ENCODE data around the gene NUDT22. TPM values are rescaled to one million over a fixed set of nuclear protein-coding genes. Genes with fewer than 3 reads are reported as not detected.
A peak's percentile ranks its signal among the peaks of the same experiment; 100 is the strongest.

Gene NUDT22
- total RNA-seq, 1 donor from 2014 or later = 40.7 TPM

- Histone ChIP-seq H3K4me3 (ENCODE audit: insufficient read depth, low read depth, low read length) (no peak overlapping the region), H2AFZ (ENCODE audit: low read depth, low read length) (no peak overlapping the region), H3K27me3 (ENCODE audit: insufficient read depth, low read length) (no peaks in the 10 kb centered on the region), H3K79me2 (ENCODE audit: insufficient read depth, low read length) (no peaks in the 10 kb centered on the region), H4K20me1 (ENCODE audit: insufficient read depth, low read length) (peaks cover 34% of the 10 kb centered on the region), H3K9ac (ENCODE audit: low read length) (peak overlapping the region; percentile 47), H3K4me2 (ENCODE audit: low read length) (peak overlapping the region; percentile 36), H3K36me3 (ENCODE audit: insufficient read depth, low read length) (peaks cover 20% of the 10 kb centered on the region), H3K9me3 (ENCODE audit: insufficient read depth, low read depth, low read length) (no peaks in the 10 kb centered on the region), H3K27ac (ENCODE audit: low read depth, low read length) (peak overlapping the region; percentile 34), H3K4me1 (ENCODE audit: insufficient read depth, low read length) (peaks cover 21% of the 10 kb centered on the region)
- peaks cover 2% of the 10 kb centered on the region for H3K9me3 Mint-ChIP-seq (ENCODE audit: unreplicated experiment)
- peak overlapping the region; percentile 9 for H3K4me3 Mint-ChIP-seq (ENCODE audit: unreplicated experiment)
- no peaks in the 10 kb centered on the region for H3K27me3 Mint-ChIP-seq (ENCODE audit: low read depth, unreplicated experiment)
- DNase-seq (ENCODE audit: low read depth) (peak; percentile 61), FAIRE-seq (no peak)
- TF ChIP-seq, protein P1, sequence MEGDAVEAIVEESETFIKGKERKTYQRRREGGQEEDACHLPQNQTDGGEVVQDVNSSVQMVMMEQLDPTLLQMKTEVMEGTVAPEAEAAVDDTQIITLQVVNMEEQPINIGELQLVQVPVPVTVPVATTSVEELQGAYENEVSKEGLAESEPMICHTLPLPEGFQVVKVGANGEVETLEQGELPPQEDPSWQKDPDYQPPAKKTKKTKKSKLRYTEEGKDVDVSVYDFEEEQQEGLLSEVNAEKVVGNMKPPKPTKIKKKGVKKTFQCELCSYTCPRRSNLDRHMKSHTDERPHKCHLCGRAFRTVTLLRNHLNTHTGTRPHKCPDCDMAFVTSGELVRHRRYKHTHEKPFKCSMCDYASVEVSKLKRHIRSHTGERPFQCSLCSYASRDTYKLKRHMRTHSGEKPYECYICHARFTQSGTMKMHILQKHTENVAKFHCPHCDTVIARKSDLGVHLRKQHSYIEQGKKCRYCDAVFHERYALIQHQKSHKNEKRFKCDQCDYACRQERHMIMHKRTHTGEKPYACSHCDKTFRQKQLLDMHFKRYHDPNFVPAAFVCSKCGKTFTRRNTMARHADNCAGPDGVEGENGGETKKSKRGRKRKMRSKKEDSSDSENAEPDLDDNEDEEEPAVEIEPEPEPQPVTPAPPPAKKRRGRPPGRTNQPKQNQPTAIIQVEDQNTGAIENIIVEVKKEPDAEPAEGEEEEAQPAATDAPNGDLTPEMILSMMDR (IDR thresholded peaks at IDR 0.05; ENCODE audit: insufficient read depth, low read depth, low read length) = no peak
- TF ChIP-seq EZH2 (IDR thresholded peaks at IDR 0.05; ENCODE audit: insufficient read depth, low read length) = no peak
- H3K27ac Mint-ChIP-seq (ENCODE audit: unreplicated experiment) = peak overlapping the region; percentile 91
- peaks cover 24% of the 10 kb centered on the region for H3K36me3 Mint-ChIP-seq (ENCODE audit: low read depth, unreplicated experiment)
- peaks cover 14% of the 10 kb centered on the region for H3K4me1 Mint-ChIP-seq (ENCODE audit: low read depth, unreplicated experiment)
Observed at GRCh38 chr11:64263021-64263946, 37.2 kb downstream of the NUDT22 start.

DNA sequence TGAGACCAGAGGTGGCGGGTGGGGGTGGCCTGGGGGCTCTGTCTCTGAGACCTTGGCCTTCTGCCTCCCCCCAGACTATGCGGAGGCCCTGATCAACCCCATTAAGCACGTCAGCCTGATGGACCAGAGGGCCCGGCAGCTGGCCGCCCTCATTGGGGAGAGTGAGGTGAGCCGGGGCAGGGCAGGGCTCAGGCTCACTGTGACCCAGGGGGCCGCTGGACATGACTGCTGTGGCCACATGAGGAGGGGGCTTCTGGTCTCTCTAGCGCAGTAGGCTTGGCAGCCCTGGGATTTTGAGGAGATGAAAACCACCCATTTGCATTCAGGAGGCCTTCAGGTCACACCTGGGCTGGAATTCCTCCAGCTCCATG is 37.9 kb downstream of the NUDT22 start:
- FAIRE-seq (no peak), DNase-seq (ENCODE audit: low read depth) (no peak)
- TF ChIP-seq, protein P1 (IDR thresholded peaks at IDR 0.05; ENCODE audit: insufficient read depth, low read depth, low read length) = no peak
- no peak for TF ChIP-seq EZH2 (IDR thresholded peaks at IDR 0.05; ENCODE audit: insufficient read depth, low read length)
- no peak overlapping the region for H3K27ac Mint-ChIP-seq (ENCODE audit: unreplicated experiment)
- H3K4me2 ChIP-seq (ENCODE audit: low read length) = no peak overlapping the region
- no peak overlapping the region for H3K27ac ChIP-seq (ENCODE audit: low read depth, low read length)
- H3K27me3 ChIP-seq (ENCODE audit: insufficient read depth, low read length) = no peaks in the 10 kb centered on the region
- H3K4me1 Mint-ChIP-seq (ENCODE audit: low read depth, unreplicated experiment) = peaks cover 17% of the 10 kb centered on the region
- no peak overlapping the region for H2AFZ ChIP-seq (ENCODE audit: low read depth, low read length)
- H3K36me3 Mint-ChIP-seq (ENCODE audit: low read depth, unreplicated experiment) = peaks cover 24% of the 10 kb centered on the region
- peaks cover 2% of the 10 kb centered on the region for H3K9me3 Mint-ChIP-seq (ENCODE audit: unreplicated experiment)
- H3K4me3 ChIP-seq (ENCODE audit: insufficient read depth, low read depth, low read length) = no peak overlapping the region
- no peaks in the 10 kb centered on the region for H3K27me3 Mint-ChIP-seq (ENCODE audit: low read depth, unreplicated experiment)
- no peaks in the 10 kb centered on the region for H3K9me3 ChIP-seq (ENCODE audit: insufficient read depth, low read depth, low read length)
- peak overlapping the region; percentile 54 for H3K4me3 Mint-ChIP-seq (ENCODE audit: unreplicated experiment)
- peaks cover 34% of the 10 kb centered on the region for H4K20me1 ChIP-seq (ENCODE audit: insufficient read depth, low read length)
- peaks cover 18% of the 10 kb centered on the region for H3K36me3 ChIP-seq (ENCODE audit: insufficient read depth, low read length)
- H3K4me1 ChIP-seq (ENCODE audit: insufficient read depth, low read length) = peaks cover 28% of the 10 kb centered on the region
- H3K9ac ChIP-seq (ENCODE audit: low read length) = no peak overlapping the region
- H3K79me2 ChIP-seq (ENCODE audit: insufficient read depth, low read length) = no peaks in the 10 kb centered on the region
